ENCODE measurements around the gene TNFRSF1B. TPM values are rescaled to one million over a fixed set of nuclear protein-coding genes. Genes with fewer than 3 reads are reported as not detected.
A peak's percentile ranks its signal among the peaks of the same experiment; 100 is the strongest.

The TNFRSF1B gene
- total RNA-seq, 1 experiment from 2014 or later: 3.5 TPM

GRCh38 chr1:12148958-12149790 lies 17.6 kb upstream of the TNFRSF1B start:
- Histone ChIP-seq H3K36me3 (ENCODE audit: control insufficient read depth, insufficient read depth, low read length) (no peaks in the 10 kb centered on the region; the same call in 1 of the 2 replicates), H3K4me1 (peaks cover 42% of the 10 kb centered on the region), H3K4me3 (ENCODE audit: low read depth, low read length) (no peak overlapping the region), H3K9me3 (0 out of 2 replicates have a peak, but pooled peaks cover 5% of the 10 kb centered on the region), H3K27me3 (replicated peaks; ENCODE audit: control insufficient read depth, insufficient read depth, low read length) (no peaks in the 10 kb centered on the region)
- Mint-ChIP-seq H3K27me3 (ENCODE audit: insufficient read depth, unreplicated experiment) (no peaks in the 10 kb centered on the region), H3K4me1 (ENCODE audit: low read depth, unreplicated experiment) (peaks cover 11% of the 10 kb centered on the region), H3K36me3 (ENCODE audit: insufficient read depth, unreplicated experiment) (no peaks in the 10 kb centered on the region), H3K27ac (ENCODE audit: unreplicated experiment) (no peak overlapping the region), H3K9me3 (ENCODE audit: unreplicated experiment) (no peaks in the 10 kb centered on the region), H3K4me3 (ENCODE audit: unreplicated experiment) (no peak overlapping the region)
- no peak for TF ChIP-seq CTCF (IDR thresholded peaks at IDR 0.05; ENCODE audit: insufficient read depth in 1 of 2, low read depth in 1 of 2, low read length in 1 of 2, severe bottlenecking in 1 of 2, unreplicated experiment in 1 of 2)
- TSS peak; percentile 35 for BruUV-seq (replicated peaks)
- intact Hi-C loops (cut with micrococcal nuclease; ENCODE audit: unreplicated experiment): no loop called here
- DNase-seq: no peak
- ChIA-PET CTCF (interaction anchor here (1.9 kb wide), 1 partner anchor 25 kb away, joined by 8 read pairs; no protein-coding TSS in a partner anchor), POLR2A (no interaction called here)

GRCh38 chr1:12149791-12150175 lies 17.0 kb upstream of the TNFRSF1B start:
- Mint-ChIP-seq H3K4me1 (ENCODE audit: low read depth, unreplicated experiment) (peaks cover 11% of the 10 kb centered on the region), H3K36me3 (ENCODE audit: insufficient read depth, unreplicated experiment) (no peaks in the 10 kb centered on the region), H3K9me3 (ENCODE audit: unreplicated experiment) (no peaks in the 10 kb centered on the region), H3K4me3 (ENCODE audit: unreplicated experiment) (no peak overlapping the region), H3K27ac (ENCODE audit: unreplicated experiment) (no peak overlapping the region), H3K27me3 (ENCODE audit: insufficient read depth, unreplicated experiment) (no peaks in the 10 kb centered on the region)
- POLR2A ChIA-PET: no interaction called here
- no TSS peak for BruUV-seq (replicated peaks)
- H3K36me3 ChIP-seq (ENCODE audit: control insufficient read depth, insufficient read depth, low read length): no peaks in the 10 kb centered on the region; the same call in 1 of the 2 replicates
- no peaks in the 10 kb centered on the region for H3K27me3 ChIP-seq (replicated peaks; ENCODE audit: control insufficient read depth, insufficient read depth, low read length)
- CTCF ChIA-PET: no interaction called here
- H3K4me3 ChIP-seq (ENCODE audit: low read depth, low read length): no peak overlapping the region
- DNase-seq: no peak
- no peak for TF ChIP-seq CTCF (IDR thresholded peaks at IDR 0.05; ENCODE audit: insufficient read depth in 1 of 2, low read depth in 1 of 2, low read length in 1 of 2, severe bottlenecking in 1 of 2, unreplicated experiment in 1 of 2)
- H3K4me1 ChIP-seq: peaks cover 36% of the 10 kb centered on the region
- intact Hi-C loops (cut with micrococcal nuclease; ENCODE audit: unreplicated experiment): no loop called here
- 0 out of 2 replicates have a peak, but pooled peaks cover 5% of the 10 kb centered on the region for H3K9me3 ChIP-seq

- Histone ChIP-seq H3K36me3 (ENCODE audit: control insufficient read depth, insufficient read depth, low read length) (no peaks in the 10 kb centered on the region; the same call in 1 of the 2 replicates), H3K27me3 (replicated peaks; ENCODE audit: control insufficient read depth, insufficient read depth, low read length) (no peaks in the 10 kb centered on the region), H3K4me1 (peaks cover 28% of the 10 kb centered on the region), H3K4me3 (ENCODE audit: low read depth, low read length) (no peak overlapping the region), H3K9me3 (0 out of 2 replicates have a peak, but pooled peaks cover 5% of the 10 kb centered on the region)
- ChIA-PET CTCF (no interaction called here), POLR2A (no interaction called here)
- Mint-ChIP-seq H3K36me3 (ENCODE audit: insufficient read depth, unreplicated experiment) (no peaks in the 10 kb centered on the region), H3K27me3 (ENCODE audit: insufficient read depth, unreplicated experiment) (no peaks in the 10 kb centered on the region), H3K9me3 (ENCODE audit: unreplicated experiment) (no peaks in the 10 kb centered on the region), H3K4me3 (ENCODE audit: unreplicated experiment) (no peak overlapping the region), H3K4me1 (ENCODE audit: low read depth, unreplicated experiment) (peaks cover 11% of the 10 kb centered on the region), H3K27ac (ENCODE audit: unreplicated experiment) (no peak overlapping the region)
- intact Hi-C loops (cut with micrococcal nuclease; ENCODE audit: unreplicated experiment): no loop called here
- TF ChIP-seq CTCF (IDR thresholded peaks at IDR 0.05; ENCODE audit: insufficient read depth in 1 of 2, low read depth in 1 of 2, low read length in 1 of 2, severe bottlenecking in 1 of 2, unreplicated experiment in 1 of 2): no peak
- no TSS peak for BruUV-seq (replicated peaks)
- DNase-seq: no peak
Observed at GRCh38 chr1:12150456-12151200, 16.2 kb upstream of the TNFRSF1B start.

Data from Caco-2 (cell line).